GM23338 (cell line): ENCODE measurements around the gene R3HCC1L. TPM values are rescaled to one million over a fixed set of nuclear protein-coding genes. Genes with fewer than 3 reads are reported as not detected.

Experiments used
- ATAC-seq: fragments of 200-7000 bp; cut with Tn5 transposase; 3 replicates; pipeline ENCODE4 v1.9.1; 2020
- DNase-seq: peaks from one replicate; pipeline ENCODE4 v3.0.0-alpha.2; 2015; ENCODE audit warnings: low spot score
- H2AFZ ChIP-seq: fragments of 200-600 bp; sonication (generic); 2 replicates; pipeline ENCODE4 v1.8.0; 2016; ENCODE audit warnings: antibody characterized with exemption, mild to moderate bottlenecking, moderate library complexity
- H3F3A ChIP-seq: fragments of 200-600 bp; sonication (generic); replicated peaks from 2 replicates; pipeline ENCODE4 v1.8.0; 2017; ENCODE audit warnings: antibody characterized with exemption, mixed run types, low read depth
- H3K27ac ChIP-seq: fragments of 200-600 bp; sonication (generic); 2 replicates; pipeline ENCODE4 v1.6.1; 2016; ENCODE audit warnings: low read depth
- H3K27me3 ChIP-seq: fragments of 200-600 bp; sonication (generic); 2 replicates; pipeline ENCODE4 v1.8.0; 2016; ENCODE audit warnings: mild to moderate bottlenecking, mixed run types, moderate library complexity; ENCODE audit not compliant: insufficient read depth
- H3K36me3 ChIP-seq: fragments of 200-600 bp; sonication (generic); 2 replicates; pipeline ENCODE4 v1.8.0; 2016; ENCODE audit warnings: mild to moderate bottlenecking; ENCODE audit not compliant: insufficient read depth
- H3K4me1 ChIP-seq: fragments of 200-600 bp; sonication (generic); 2 replicates; pipeline ENCODE4 v1.8.0; 2016; ENCODE audit warnings: mild to moderate bottlenecking, moderate library complexity; ENCODE audit not compliant: insufficient read depth
- H3K4me2 ChIP-seq: fragments of 200-600 bp; sonication (generic); 2 replicates; pipeline ENCODE4 v1.7.1; 2017; ENCODE audit warnings: mixed run types
- H3K4me3 ChIP-seq: fragments of 200-600 bp; sonication (generic); 2 replicates; pipeline ENCODE4 v1.6.1; 2016; ENCODE audit warnings: mixed run types
- H3K79me2 ChIP-seq: fragments of 200-600 bp; sonication (generic); replicated peaks from 2 replicates; pipeline ENCODE4 v1.8.0; 2017; ENCODE audit warnings: mild to moderate bottlenecking; ENCODE audit not compliant: insufficient read depth
- H3K9me2 ChIP-seq: fragments of 200-600 bp; sonication (generic); 2 replicates; pipeline ENCODE4 v1.8.0; 2017; ENCODE audit not compliant: insufficient read depth
- H4K20me1 ChIP-seq: fragments of 200-600 bp; sonication (generic); replicated peaks from 2 replicates; pipeline ENCODE4 v1.8.0; 2017; ENCODE audit warnings: mild to moderate bottlenecking; ENCODE audit not compliant: insufficient read depth
- H3K27ac Mint-ChIP-seq: 2 replicates; pipeline ENCODE4 v1.8.0; 2020; ENCODE audit warnings: inconsistent platforms, mild to moderate bottlenecking, moderate library complexity, mixed read lengths
- H3K27me3 Mint-ChIP-seq: 3 replicates; pipeline ENCODE4 v1.8.0; 2022; ENCODE audit warnings: low read depth, mild to moderate bottlenecking, moderate library complexity, mixed read lengths, inconsistent platforms; ENCODE audit not compliant: insufficient read depth, poor library complexity
- H3K36me3 Mint-ChIP-seq: 3 replicates; pipeline ENCODE4 v1.8.0; 2021; ENCODE audit warnings: low read depth, mild to moderate bottlenecking, inconsistent platforms, moderate library complexity, mixed read lengths
- H3K4me1 Mint-ChIP-seq: 3 replicates; pipeline ENCODE4 v1.8.0; 2020; ENCODE audit warnings: mild to moderate bottlenecking, inconsistent platforms, mixed read lengths
- H3K4me3 Mint-ChIP-seq: 3 replicates; pipeline ENCODE4 v1.8.0; 2021; ENCODE audit warnings: moderate library complexity, mild to moderate bottlenecking, inconsistent platforms, mixed read lengths
- H3K9me3 Mint-ChIP-seq: 3 replicates; pipeline ENCODE4 v1.8.0; 2020; ENCODE audit warnings: moderate library complexity, mild to moderate bottlenecking, inconsistent platforms, mixed read lengths
- CREB1 ChIP-seq: fragments of 250-450 bp; sonication (Bioruptor Pico); IDR thresholded peaks from 2 replicates; pipeline ENCODE4 v1.5.0; 2020; ENCODE audit warnings: low read depth, mild to moderate bottlenecking, moderate library complexity
- EZH2 ChIP-seq: fragments of 200-600 bp; sonication (generic); IDR thresholded peaks from one replicate; pipeline ENCODE4 v1.8.0; 2017; ENCODE audit warnings: antibody characterized with exemption, mild to moderate bottlenecking, low read depth; ENCODE audit not compliant: unreplicated experiment
- EZH2phosphoT487 ChIP-seq: fragments of 200-600 bp; sonication (generic); IDR thresholded peaks from one replicate; pipeline ENCODE4 v1.8.1; 2018; ENCODE audit warnings: antibody characterized with exemption; ENCODE audit not compliant: unreplicated experiment
- NANOG ChIP-seq: IDR thresholded peaks from 2 replicates; pipeline ENCODE4 v1.6.1; 2016; ENCODE audit warnings: antibody characterized with exemption, borderline replicate concordance
- POLR2AphosphoS5 ChIP-seq: IDR thresholded peaks from 2 replicates; pipeline ENCODE4 v1.6.1; 2016; ENCODE audit warnings: antibody characterized with exemption, low read depth
- STAT1 ChIP-seq: IDR thresholded peaks from one replicate; pipeline ENCODE4 v1.6.1; 2016; ENCODE audit warnings: antibody characterized with exemption; ENCODE audit not compliant: unreplicated experiment
- ZNF114 ChIP-seq: fragments of 250-450 bp; sonication (Bioruptor Pico); IDR thresholded peaks from 2 replicates; pipeline ENCODE4 v1.5.0; 2020; ENCODE audit warnings: mild to moderate bottlenecking, moderate library complexity
- polyA plus RNA-seq: library from polyadenylated mRNA; unstranded; fragments of >200 nt; fragmentation: Nextera tagmentation; extraction: Ambion mirVana; gene quantifications from 2 replicates; pipeline ENCODE4 v1.2.1, GENCODE V29; 2016
- total RNA-seq: library from RNA; depleted of rRNA; stranded (reverse); fragments of >200 nt; shearing (Covaris generic); gene quantifications from 2 replicates; pipeline ENCODE4 v1.2.3, GENCODE V29; 2014
- TF ChIP-seq, protein P1 (sequence below): IDR thresholded peaks from 2 replicates; pipeline ENCODE4 v1.6.1; 2016; ENCODE audit warnings: antibody characterized with exemption
- TF ChIP-seq, protein P2 (sequence below): fragments of 250-450 bp; sonication (Bioruptor Pico); IDR thresholded peaks from 2 replicates; pipeline ENCODE4 v1.5.0; 2020; ENCODE audit warnings: mild to moderate bottlenecking, moderate library complexity
- TF ChIP-seq, protein P3 (sequence below), 2 experiments: fragments of 200-600 bp in 1 of 2; sonication (generic) in 1 of 2; conservative IDR thresholded peaks; 2 replicates each; pipeline versions ENCODE4 v1.5.1 to v1.6.1; 2016 to 2017; ENCODE audit warnings: antibody characterized with exemption in 2 of 2, low read depth in 2 of 2, mild to moderate bottlenecking in 2 of 2, moderate library complexity in 1 of 2
- TF ChIP-seq, protein P4 (sequence below): IDR thresholded peaks from one replicate; pipeline ENCODE4 v1.6.1; 2018; ENCODE audit warnings: antibody characterized with exemption; ENCODE audit not compliant: unreplicated experiment

The R3HCC1L gene
- total and polyA plus RNA-seq, 2 experiments from 2014 or later: 9.3 to 15.8 TPM

DNA sequence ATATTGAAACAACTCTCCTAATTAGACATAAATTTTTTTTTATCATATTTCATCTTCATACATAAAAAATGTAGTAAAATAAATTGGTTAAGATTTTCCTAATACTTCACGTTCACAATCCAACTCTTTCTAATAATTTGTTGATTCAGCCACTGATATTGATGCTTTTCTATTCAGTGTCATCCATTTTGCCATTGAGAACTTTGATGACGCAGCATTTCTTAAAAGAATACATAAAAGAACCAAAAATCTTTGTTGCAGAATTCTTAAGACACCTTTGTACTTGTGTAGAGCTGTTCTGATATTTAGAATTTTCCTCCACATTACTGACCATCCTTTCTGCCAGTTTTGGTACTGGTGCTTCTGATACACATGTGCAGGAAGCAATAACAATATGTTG, 80.9 kb downstream of the R3HCC1L start (continued):
- TF ChIP-seq, protein P1, sequence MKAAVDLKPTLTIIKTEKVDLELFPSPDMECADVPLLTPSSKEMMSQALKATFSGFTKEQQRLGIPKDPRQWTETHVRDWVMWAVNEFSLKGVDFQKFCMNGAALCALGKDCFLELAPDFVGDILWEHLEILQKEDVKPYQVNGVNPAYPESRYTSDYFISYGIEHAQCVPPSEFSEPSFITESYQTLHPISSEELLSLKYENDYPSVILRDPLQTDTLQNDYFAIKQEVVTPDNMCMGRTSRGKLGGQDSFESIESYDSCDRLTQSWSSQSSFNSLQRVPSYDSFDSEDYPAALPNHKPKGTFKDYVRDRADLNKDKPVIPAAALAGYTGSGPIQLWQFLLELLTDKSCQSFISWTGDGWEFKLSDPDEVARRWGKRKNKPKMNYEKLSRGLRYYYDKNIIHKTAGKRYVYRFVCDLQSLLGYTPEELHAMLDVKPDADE: no peak
- TF ChIP-seq CREB1 (no peak), EZH2 (no peak), NANOG (no peak)

DNA sequence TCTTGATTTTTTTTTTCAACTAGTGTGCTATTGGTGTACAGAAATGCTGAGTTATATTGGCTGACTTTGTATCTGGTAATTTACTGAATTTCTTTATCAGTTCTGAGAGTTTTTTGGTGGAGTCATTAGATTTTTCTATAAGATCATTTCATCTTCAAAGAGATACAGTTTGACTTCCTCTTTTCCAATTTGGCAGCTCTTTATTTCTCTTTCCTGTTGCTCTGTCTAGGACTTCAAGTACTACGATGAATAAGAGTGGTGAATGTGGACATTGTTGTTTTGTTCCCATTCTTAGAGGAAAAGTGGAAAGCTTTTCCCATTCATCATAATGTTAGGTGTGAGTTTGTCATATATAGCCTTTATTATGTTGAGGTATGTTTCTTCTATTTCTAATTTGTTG, 83.3 kb downstream of the R3HCC1L start:
- Histone ChIP-seq H3K27ac (no peak overlapping the region), H2AFZ (no peak overlapping the region), H3F3A (no peaks in the 10 kb centered on the region), H4K20me1 (peaks cover 7% of the 10 kb centered on the region; the same call in 1 of the 2 replicates), H3K79me2 (peaks cover 53% of the 10 kb centered on the region), H3K4me1 (no peaks in the 10 kb centered on the region), H3K27me3 (no peaks in the 10 kb centered on the region), H3K4me3 (no peak overlapping the region), H3K4me2 (no peak overlapping the region), H3K9me2 (no peaks in the 10 kb centered on the region), H3K36me3 (no peaks in the 10 kb centered on the region)
- Mint-ChIP-seq H3K36me3 (peaks cover 7% of the 10 kb centered on the region; the same call in 1 of the 3 replicates), H3K27me3 (no peaks in the 10 kb centered on the region), H3K4me3 (no peak overlapping the region), H3K27ac (no peak overlapping the region), H3K9me3 (peaks cover 4% of the 10 kb centered on the region; the same call in 2 of the 3 replicates), H3K4me1 (no peaks in the 10 kb centered on the region)
- TF ChIP-seq, protein P1: no peak
- TF ChIP-seq POLR2AphosphoS5 (no peak), ZNF114 (CRISPR knock-in tag) (no peak), CREB1 (no peak), EZH2phosphoT487 (no peak), STAT1 (no peak)
- TF ChIP-seq, protein P2, sequence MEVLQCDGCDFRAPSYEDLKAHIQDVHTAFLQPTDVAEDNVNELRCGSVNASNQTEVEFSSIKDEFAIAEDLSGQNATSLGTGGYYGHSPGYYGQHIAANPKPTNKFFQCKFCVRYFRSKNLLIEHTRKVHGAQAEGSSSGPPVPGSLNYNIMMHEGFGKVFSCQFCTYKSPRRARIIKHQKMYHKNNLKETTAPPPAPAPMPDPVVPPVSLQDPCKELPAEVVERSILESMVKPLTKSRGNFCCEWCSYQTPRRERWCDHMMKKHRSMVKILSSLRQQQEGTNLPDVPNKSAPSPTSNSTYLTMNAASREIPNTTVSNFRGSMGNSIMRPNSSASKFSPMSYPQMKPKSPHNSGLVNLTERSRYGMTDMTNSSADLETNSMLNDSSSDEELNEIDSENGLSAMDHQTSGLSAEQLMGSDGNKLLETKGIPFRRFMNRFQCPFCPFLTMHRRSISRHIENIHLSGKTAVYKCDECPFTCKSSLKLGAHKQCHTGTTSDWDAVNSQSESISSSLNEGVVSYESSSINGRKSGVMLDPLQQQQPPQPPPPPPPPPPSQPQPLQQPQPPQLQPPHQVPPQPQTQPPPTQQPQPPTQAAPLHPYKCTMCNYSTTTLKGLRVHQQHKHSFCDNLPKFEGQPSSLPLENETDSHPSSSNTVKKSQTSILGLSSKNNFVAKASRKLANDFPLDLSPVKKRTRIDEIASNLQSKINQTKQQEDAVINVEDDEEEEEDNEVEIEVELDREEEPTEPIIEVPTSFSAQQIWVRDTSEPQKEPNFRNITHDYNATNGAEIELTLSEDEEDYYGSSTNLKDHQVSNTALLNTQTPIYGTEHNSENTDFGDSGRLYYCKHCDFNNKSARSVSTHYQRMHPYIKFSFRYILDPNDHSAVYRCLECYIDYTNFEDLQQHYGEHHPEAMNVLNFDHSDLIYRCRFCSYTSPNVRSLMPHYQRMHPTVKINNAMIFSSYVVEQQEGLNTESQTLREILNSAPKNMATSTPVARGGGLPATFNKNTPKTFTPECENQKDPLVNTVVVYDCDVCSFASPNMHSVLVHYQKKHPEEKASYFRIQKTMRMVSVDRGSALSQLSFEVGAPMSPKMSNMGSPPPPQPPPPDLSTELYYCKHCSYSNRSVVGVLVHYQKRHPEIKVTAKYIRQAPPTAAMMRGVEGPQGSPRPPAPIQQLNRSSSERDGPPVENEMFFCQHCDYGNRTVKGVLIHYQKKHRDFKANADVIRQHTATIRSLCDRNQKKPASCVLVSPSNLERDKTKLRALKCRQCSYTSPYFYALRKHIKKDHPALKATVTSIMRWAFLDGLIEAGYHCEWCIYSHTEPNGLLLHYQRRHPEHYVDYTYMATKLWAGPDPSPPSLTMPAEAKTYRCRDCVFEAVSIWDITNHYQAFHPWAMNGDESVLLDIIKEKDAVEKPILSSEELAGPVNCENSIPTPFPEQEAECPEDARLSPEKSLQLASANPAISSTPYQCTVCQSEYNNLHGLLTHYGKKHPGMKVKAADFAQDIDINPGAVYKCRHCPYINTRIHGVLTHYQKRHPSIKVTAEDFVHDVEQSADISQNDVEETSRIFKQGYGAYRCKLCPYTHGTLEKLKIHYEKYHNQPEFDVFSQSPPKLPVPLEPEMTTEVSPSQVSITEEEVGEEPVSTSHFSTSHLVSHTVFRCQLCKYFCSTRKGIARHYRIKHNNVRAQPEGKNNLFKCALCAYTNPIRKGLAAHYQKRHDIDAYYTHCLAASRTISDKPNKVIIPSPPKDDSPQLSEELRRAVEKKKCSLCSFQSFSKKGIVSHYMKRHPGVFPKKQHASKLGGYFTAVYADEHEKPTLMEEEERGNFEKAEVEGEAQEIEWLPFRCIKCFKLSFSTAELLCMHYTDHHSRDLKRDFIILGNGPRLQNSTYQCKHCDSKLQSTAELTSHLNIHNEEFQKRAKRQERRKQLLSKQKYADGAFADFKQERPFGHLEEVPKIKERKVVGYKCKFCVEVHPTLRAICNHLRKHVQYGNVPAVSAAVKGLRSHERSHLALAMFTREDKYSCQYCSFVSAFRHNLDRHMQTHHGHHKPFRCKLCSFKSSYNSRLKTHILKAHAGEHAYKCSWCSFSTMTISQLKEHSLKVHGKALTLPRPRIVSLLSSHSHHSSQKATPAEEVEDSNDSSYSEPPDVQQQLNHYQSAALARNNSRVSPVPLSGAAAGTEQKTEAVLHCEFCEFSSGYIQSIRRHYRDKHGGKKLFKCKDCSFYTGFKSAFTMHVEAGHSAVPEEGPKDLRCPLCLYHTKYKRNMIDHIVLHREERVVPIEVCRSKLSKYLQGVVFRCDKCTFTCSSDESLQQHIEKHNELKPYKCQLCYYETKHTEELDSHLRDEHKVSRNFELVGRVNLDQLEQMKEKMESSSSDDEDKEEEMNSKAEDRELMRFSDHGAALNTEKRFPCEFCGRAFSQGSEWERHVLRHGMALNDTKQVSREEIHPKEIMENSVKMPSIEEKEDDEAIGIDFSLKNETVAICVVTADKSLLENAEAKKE (CRISPR knock-in tag): no peak
- TF ChIP-seq, protein P3, sequence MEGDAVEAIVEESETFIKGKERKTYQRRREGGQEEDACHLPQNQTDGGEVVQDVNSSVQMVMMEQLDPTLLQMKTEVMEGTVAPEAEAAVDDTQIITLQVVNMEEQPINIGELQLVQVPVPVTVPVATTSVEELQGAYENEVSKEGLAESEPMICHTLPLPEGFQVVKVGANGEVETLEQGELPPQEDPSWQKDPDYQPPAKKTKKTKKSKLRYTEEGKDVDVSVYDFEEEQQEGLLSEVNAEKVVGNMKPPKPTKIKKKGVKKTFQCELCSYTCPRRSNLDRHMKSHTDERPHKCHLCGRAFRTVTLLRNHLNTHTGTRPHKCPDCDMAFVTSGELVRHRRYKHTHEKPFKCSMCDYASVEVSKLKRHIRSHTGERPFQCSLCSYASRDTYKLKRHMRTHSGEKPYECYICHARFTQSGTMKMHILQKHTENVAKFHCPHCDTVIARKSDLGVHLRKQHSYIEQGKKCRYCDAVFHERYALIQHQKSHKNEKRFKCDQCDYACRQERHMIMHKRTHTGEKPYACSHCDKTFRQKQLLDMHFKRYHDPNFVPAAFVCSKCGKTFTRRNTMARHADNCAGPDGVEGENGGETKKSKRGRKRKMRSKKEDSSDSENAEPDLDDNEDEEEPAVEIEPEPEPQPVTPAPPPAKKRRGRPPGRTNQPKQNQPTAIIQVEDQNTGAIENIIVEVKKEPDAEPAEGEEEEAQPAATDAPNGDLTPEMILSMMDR (conservative IDR thresholded peaks at IDR 0.05; ENCODE audit: low read depth in 2 of 2): no peak
- TF ChIP-seq, protein P4, sequence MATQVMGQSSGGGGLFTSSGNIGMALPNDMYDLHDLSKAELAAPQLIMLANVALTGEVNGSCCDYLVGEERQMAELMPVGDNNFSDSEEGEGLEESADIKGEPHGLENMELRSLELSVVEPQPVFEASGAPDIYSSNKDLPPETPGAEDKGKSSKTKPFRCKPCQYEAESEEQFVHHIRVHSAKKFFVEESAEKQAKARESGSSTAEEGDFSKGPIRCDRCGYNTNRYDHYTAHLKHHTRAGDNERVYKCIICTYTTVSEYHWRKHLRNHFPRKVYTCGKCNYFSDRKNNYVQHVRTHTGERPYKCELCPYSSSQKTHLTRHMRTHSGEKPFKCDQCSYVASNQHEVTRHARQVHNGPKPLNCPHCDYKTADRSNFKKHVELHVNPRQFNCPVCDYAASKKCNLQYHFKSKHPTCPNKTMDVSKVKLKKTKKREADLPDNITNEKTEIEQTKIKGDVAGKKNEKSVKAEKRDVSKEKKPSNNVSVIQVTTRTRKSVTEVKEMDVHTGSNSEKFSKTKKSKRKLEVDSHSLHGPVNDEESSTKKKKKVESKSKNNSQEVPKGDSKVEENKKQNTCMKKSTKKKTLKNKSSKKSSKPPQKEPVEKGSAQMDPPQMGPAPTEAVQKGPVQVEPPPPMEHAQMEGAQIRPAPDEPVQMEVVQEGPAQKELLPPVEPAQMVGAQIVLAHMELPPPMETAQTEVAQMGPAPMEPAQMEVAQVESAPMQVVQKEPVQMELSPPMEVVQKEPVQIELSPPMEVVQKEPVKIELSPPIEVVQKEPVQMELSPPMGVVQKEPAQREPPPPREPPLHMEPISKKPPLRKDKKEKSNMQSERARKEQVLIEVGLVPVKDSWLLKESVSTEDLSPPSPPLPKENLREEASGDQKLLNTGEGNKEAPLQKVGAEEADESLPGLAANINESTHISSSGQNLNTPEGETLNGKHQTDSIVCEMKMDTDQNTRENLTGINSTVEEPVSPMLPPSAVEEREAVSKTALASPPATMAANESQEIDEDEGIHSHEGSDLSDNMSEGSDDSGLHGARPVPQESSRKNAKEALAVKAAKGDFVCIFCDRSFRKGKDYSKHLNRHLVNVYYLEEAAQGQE: no peak
- ATAC-seq: no peak
- DNase-seq: no peak
